HG02840 (cell line): ENCODE measurements around the gene NOC4L.
A peak's percentile ranks its signal among the peaks of the same experiment; 100 is the strongest.

ENCODE experiments used
- ATAC-seq: cut with Tn5 transposase; IDR thresholded peaks from one replicate; pipeline ENCODE4 v1.9.1; 2021; ENCODE audit warnings: mild to moderate bottlenecking, moderate library complexity, moderate number of reproducible peaks; ENCODE audit not compliant: unreplicated experiment, low FRiP score

The NOC4L gene

GRCh38 chr12:132178801-132179401, 34.6 kb downstream of the NOC4L start:
- no peak for ATAC-seq

GRCh38 chr12:132179431-132180362, 35.4 kb downstream of the NOC4L start:
- no peak for ATAC-seq

GRCh38 chr12:132180648-132181546, 36.6 kb downstream of the NOC4L start:
- ATAC-seq: no peak

GRCh38 chr12:132181570-132182200, 37.4 kb downstream of the NOC4L start:
- no peak for ATAC-seq

GRCh38 chr12:132182206-132182710, 38.0 kb downstream of the NOC4L start:
- no peak for ATAC-seq

- ATAC-seq: no peak
Measured at GRCh38 chr12:132182711-132183365, 38.6 kb downstream of the NOC4L start.

- ATAC-seq: no peak
Measured at GRCh38 chr12:132185705-132186104, 41.4 kb downstream of the NOC4L start.

GRCh38 chr12:132186208-132186856, 42.1 kb downstream of the NOC4L start:
- ATAC-seq: no peak

- no peak for ATAC-seq
Measured at GRCh38 chr12:132186857-132187620, 42.8 kb downstream of the NOC4L start.

GRCh38 chr12:132187646-132188450, 43.6 kb downstream of the NOC4L start:
- no peak for ATAC-seq

- ATAC-seq: no peak
Measured at GRCh38 chr12:132188451-132188901, 44.2 kb downstream of the NOC4L start.

GRCh38 chr12:132188916-132189325, 44.7 kb downstream of the NOC4L start:
- no peak for ATAC-seq

- ATAC-seq: peak; percentile 85
Measured at GRCh38 chr12:132189378-132190011, 45.2 kb downstream of the NOC4L start.

- ATAC-seq: peak; percentile 19
Measured at GRCh38 chr12:132190012-132190755, 45.9 kb downstream of the NOC4L start.

- ATAC-seq: no peak
Measured at GRCh38 chr12:132190834-132191500, 46.7 kb downstream of the NOC4L start.
